WTC11 (cell line): Measurements from ENCODE around the gene STON2. TPM values are rescaled to one million over a fixed set of nuclear protein-coding genes. Genes with fewer than 3 reads are reported as not detected.
"Not testable (repeated sequence)": the region's sequence is repeated elsewhere in the genome, so short reads cannot be mapped to it uniquely, and the experiment has no call there.

Source experiments
- ATAC-seq: fragments of 200-7000 bp; cut with Tn5 transposase; 2 replicates; pipeline ENCODE4 v1.10.0; 2021; ENCODE audit warnings: mild to moderate bottlenecking, moderate library complexity
- CTCF ChIA-PET: fragments of 300-600 bp; sonication (Branson Sonifier 250); formaldehyde crosslinking; loops from one replicate; lab custom pipeline; 2021; ENCODE audit warnings: antibody characterized with exemption; lab: Charles Lee
- POLR2A ChIA-PET: fragments of 350-600 bp; sonication (Branson Sonifier 250); formaldehyde crosslinking; loops from one replicate; lab custom pipeline; 2021; ENCODE audit warnings: antibody characterized with exemption; lab: Charles Lee
- DNase-seq: peaks from one replicate; pipeline ENCODE4 v3.0.0; 2021; ENCODE audit warnings: low spot score
- H3K27ac Mint-ChIP-seq: 2 replicates; pipeline ENCODE4 v1.8.0; 2021; ENCODE audit warnings: mixed read lengths
- H3K27me3 Mint-ChIP-seq: 2 replicates; pipeline ENCODE4 v1.8.0; 2021; ENCODE audit warnings: low read depth, mild to moderate bottlenecking, moderate library complexity, mixed read lengths
- H3K36me3 Mint-ChIP-seq: 2 replicates; pipeline ENCODE4 v1.8.0; 2021; ENCODE audit warnings: mixed read lengths
- H3K4me1 Mint-ChIP-seq: 2 replicates; pipeline ENCODE4 v1.8.0; 2022; ENCODE audit warnings: mixed read lengths
- H3K4me3 Mint-ChIP-seq: 2 replicates; pipeline ENCODE4 v1.8.0; 2021; ENCODE audit warnings: mild to moderate bottlenecking, moderate library complexity, mixed read lengths
- H3K9me3 Mint-ChIP-seq: 2 replicates; pipeline ENCODE4 v1.8.0; 2021; ENCODE audit warnings: mixed read lengths
- ETV6 ChIP-seq: sonication (generic); formaldehyde crosslinking; IDR thresholded peaks from 2 replicates; pipeline ENCODE4 v1.8.1; 2022; ENCODE audit warnings: mild to moderate bottlenecking, missing genetic modification reagents
- FOXK1 ChIP-seq: sonication (generic); formaldehyde crosslinking; IDR thresholded peaks from 2 replicates; pipeline ENCODE4 v1.8.0; 2022; ENCODE audit warnings: mild to moderate bottlenecking, moderate library complexity, missing genetic modification reagents
- GABPB1 ChIP-seq: sonication (generic); formaldehyde crosslinking; IDR thresholded peaks from 2 replicates; pipeline ENCODE4 v1.8.1; 2023; ENCODE audit warnings: mild to moderate bottlenecking, missing genetic modification reagents
- HMGA2 ChIP-seq: fragments of 250-450 bp; sonication (Bioruptor Pico); IDR thresholded peaks from 2 replicates; pipeline ENCODE4 v1.4.0; 2021; ENCODE audit warnings: mild to moderate bottlenecking, moderate library complexity
- MXD4 ChIP-seq: fragments of 250-450 bp; sonication (Bioruptor Pico); IDR thresholded peaks from 2 replicates; pipeline ENCODE4 v1.8.0; 2021; ENCODE audit warnings: mild to moderate bottlenecking, moderate library complexity, borderline replicate concordance
- NFATC4 ChIP-seq: fragments of 250-450 bp; sonication (Bioruptor Pico); IDR thresholded peaks from 2 replicates; pipeline ENCODE4 v1.9.0; 2021; ENCODE audit warnings: mild to moderate bottlenecking
- NFE2L1 ChIP-seq: sonication (generic); formaldehyde crosslinking; IDR thresholded peaks from 2 replicates; pipeline ENCODE4 v1.8.1; 2023; ENCODE audit warnings: missing genetic modification reagents
- NFYB ChIP-seq: sonication (generic); formaldehyde crosslinking; conservative IDR thresholded peaks from 2 replicates; pipeline ENCODE4 v1.8.0; 2022; ENCODE audit warnings: low read depth, missing genetic modification reagents
- SMAD3 ChIP-seq: sonication (generic); formaldehyde crosslinking; IDR thresholded peaks from 2 replicates; pipeline ENCODE4 v1.8.0; 2022; ENCODE audit warnings: missing genetic modification reagents, mild to moderate bottlenecking, borderline replicate concordance
- SMAD4 ChIP-seq: sonication (generic); formaldehyde crosslinking; IDR thresholded peaks from 2 replicates; pipeline ENCODE4 v1.8.0; 2022; ENCODE audit warnings: mild to moderate bottlenecking, missing genetic modification reagents
- TEAD4 ChIP-seq: sonication (generic); formaldehyde crosslinking; IDR thresholded peaks from 2 replicates; pipeline ENCODE4 v1.8.0; 2022; ENCODE audit warnings: mild to moderate bottlenecking, missing genetic modification reagents
- TP53 ChIP-seq: sonication (generic); formaldehyde crosslinking; IDR thresholded peaks from 2 replicates; pipeline ENCODE4 v1.8.1; 2023; ENCODE audit warnings: mild to moderate bottlenecking, missing genetic modification reagents
- ZNF263 ChIP-seq: sonication (generic); formaldehyde crosslinking; IDR thresholded peaks from 2 replicates; pipeline ENCODE4 v1.8.1; 2022; ENCODE audit warnings: low read depth, mild to moderate bottlenecking, moderate library complexity, missing genetic modification reagents
- ZNF317 ChIP-seq: sonication (generic); formaldehyde crosslinking; IDR thresholded peaks from 2 replicates; pipeline ENCODE4 v1.8.1; 2023; ENCODE audit warnings: low read depth, mild to moderate bottlenecking, moderate library complexity, missing genetic modification reagents, borderline replicate concordance
- total RNA-seq: library from RNA; stranded (reverse); gene quantifications from 3 replicates; pipeline ENCODE4 v1.2.3, GENCODE V29; 2021
- TF ChIP-seq, protein P1 (sequence below): sonication (generic); formaldehyde crosslinking; IDR thresholded peaks from 2 replicates; pipeline ENCODE4 v1.8.0; 2023; ENCODE audit warnings: missing genetic modification reagents
- TF ChIP-seq, protein P2 (sequence below): sonication (generic); formaldehyde crosslinking; IDR thresholded peaks from 2 replicates; pipeline ENCODE4 v1.8.1; 2022; ENCODE audit warnings: low read depth, missing genetic modification reagents, borderline replicate concordance
- TF ChIP-seq, protein P3 (sequence below): sonication (generic); formaldehyde crosslinking; IDR thresholded peaks from 2 replicates; pipeline ENCODE4 v1.8.0; 2023; ENCODE audit warnings: mild to moderate bottlenecking, missing genetic modification reagents
- TF ChIP-seq, protein P4 (sequence below): sonication (generic); formaldehyde crosslinking; IDR thresholded peaks from 2 replicates; pipeline ENCODE4 v1.8.1; 2023; ENCODE audit warnings: mild to moderate bottlenecking, missing genetic modification reagents
- TF ChIP-seq, protein P5 (sequence below): sonication (generic); formaldehyde crosslinking; IDR thresholded peaks from 2 replicates; pipeline ENCODE4 v1.8.1; 2023; ENCODE audit warnings: mild to moderate bottlenecking, missing genetic modification reagents, borderline replicate concordance
- TF ChIP-seq, protein P6 (sequence below): sonication (generic); formaldehyde crosslinking; IDR thresholded peaks from 2 replicates; pipeline ENCODE4 v1.8.1; 2022; ENCODE audit warnings: low read depth, mild to moderate bottlenecking, moderate library complexity, missing genetic modification reagents, borderline replicate concordance

STON2 gene
- total RNA-seq, 1 experiment from 2014 or later, result 69.2 TPM

DNA sequence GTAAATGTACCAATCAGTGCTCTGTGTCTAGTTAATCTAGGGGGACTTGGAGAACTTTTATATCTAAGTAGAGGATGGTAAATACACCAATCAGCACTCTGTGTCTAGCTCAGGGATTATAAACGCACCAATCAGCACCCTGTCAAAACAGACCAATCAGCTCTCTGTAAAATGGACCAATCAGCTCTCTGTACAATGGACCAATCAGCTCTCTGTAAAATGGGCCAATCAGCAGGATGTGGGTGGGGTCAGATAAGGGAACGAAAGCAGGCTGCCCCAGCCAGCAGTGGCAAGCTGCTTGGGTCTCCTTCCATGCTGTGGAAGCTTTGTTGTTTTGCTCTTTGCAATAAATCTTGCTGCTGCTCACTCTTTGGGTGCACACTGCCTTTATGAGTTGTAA lies 163.3 kb downstream of the STON2 start:
- 0 out of 2 replicates have a peak, but pooled peaks have one; percentile 21 for TF ChIP-seq NFYB (CRISPR knock-in tag)
- H3K27ac Mint-ChIP-seq, ATAC-seq, H3K4me3 Mint-ChIP-seq, CTCF ChIA-PET, H3K36me3 Mint-ChIP-seq, H3K4me1 Mint-ChIP-seq, DNase-seq, H3K27me3 Mint-ChIP-seq: not testable (repeated sequence)
- POLR2A ChIA-PET, result interaction anchor here (1.1 kb wide), 1 partner anchor 16 kb away, joined by 4 read pairs; the partner anchor contains the start of gene GTF2A1
- peaks cover 23% of the 10 kb centered on the region for H3K9me3 Mint-ChIP-seq

DNA sequence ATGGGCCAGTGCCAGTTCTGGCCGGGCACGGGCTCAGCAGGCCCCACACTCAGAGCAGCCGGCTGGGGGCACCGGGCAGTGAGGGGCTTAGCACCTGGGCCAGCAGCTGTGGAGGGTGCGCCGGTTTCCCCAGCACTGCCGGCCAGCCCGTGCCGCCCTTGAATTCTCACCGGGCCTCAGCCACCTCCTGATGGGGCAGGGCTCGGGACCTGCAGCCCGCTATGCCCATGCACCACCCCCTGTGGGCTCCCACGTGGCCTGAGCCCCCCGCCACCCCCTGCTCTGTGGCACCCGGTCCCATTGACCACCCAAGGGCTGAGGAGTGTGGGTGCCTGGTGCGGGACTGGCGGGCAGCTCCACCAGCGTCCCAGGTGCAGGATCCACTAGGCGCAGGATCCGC lies 164.0 kb downstream of the STON2 start:
- peaks cover 3% of the 10 kb centered on the region for H3K36me3 Mint-ChIP-seq
- no peak overlapping the region for H3K4me3 Mint-ChIP-seq
- H3K4me1 Mint-ChIP-seq, result peaks cover 11% of the 10 kb centered on the region
- ChIA-PET POLR2A (no interaction called here), CTCF (no interaction called here)
- H3K27ac Mint-ChIP-seq, result no peak overlapping the region
- peaks cover 2% of the 10 kb centered on the region for H3K27me3 Mint-ChIP-seq
- DNase-seq, result no peak
- no peak for ATAC-seq
- H3K9me3 Mint-ChIP-seq, result peaks cover 22% of the 10 kb centered on the region
- TF ChIP-seq HMGA2 (CRISPR knock-in tag) (no peak), SMAD3 (CRISPR knock-in tag) (no peak), NFE2L1 (no peak), ZNF317 (CRISPR knock-in tag) (no peak), GABPB1 (CRISPR knock-in tag) (no peak), TEAD4 (no peak), ZNF263 (CRISPR knock-in tag) (no peak), FOXK1 (CRISPR knock-in tag) (no peak), SMAD4 (CRISPR knock-in tag) (no peak)
- TF ChIP-seq, protein P1, sequence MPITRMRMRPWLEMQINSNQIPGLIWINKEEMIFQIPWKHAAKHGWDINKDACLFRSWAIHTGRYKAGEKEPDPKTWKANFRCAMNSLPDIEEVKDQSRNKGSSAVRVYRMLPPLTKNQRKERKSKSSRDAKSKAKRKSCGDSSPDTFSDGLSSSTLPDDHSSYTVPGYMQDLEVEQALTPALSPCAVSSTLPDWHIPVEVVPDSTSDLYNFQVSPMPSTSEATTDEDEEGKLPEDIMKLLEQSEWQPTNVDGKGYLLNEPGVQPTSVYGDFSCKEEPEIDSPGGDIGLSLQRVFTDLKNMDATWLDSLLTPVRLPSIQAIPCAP (CRISPR knock-in tag), result no peak
- TF ChIP-seq, protein P2, sequence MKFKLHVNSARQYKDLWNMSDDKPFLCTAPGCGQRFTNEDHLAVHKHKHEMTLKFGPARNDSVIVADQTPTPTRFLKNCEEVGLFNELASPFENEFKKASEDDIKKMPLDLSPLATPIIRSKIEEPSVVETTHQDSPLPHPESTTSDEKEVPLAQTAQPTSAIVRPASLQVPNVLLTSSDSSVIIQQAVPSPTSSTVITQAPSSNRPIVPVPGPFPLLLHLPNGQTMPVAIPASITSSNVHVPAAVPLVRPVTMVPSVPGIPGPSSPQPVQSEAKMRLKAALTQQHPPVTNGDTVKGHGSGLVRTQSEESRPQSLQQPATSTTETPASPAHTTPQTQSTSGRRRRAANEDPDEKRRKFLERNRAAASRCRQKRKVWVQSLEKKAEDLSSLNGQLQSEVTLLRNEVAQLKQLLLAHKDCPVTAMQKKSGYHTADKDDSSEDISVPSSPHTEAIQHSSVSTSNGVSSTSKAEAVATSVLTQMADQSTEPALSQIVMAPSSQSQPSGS (CRISPR knock-in tag), result no peak
- TF ChIP-seq, protein P3, sequence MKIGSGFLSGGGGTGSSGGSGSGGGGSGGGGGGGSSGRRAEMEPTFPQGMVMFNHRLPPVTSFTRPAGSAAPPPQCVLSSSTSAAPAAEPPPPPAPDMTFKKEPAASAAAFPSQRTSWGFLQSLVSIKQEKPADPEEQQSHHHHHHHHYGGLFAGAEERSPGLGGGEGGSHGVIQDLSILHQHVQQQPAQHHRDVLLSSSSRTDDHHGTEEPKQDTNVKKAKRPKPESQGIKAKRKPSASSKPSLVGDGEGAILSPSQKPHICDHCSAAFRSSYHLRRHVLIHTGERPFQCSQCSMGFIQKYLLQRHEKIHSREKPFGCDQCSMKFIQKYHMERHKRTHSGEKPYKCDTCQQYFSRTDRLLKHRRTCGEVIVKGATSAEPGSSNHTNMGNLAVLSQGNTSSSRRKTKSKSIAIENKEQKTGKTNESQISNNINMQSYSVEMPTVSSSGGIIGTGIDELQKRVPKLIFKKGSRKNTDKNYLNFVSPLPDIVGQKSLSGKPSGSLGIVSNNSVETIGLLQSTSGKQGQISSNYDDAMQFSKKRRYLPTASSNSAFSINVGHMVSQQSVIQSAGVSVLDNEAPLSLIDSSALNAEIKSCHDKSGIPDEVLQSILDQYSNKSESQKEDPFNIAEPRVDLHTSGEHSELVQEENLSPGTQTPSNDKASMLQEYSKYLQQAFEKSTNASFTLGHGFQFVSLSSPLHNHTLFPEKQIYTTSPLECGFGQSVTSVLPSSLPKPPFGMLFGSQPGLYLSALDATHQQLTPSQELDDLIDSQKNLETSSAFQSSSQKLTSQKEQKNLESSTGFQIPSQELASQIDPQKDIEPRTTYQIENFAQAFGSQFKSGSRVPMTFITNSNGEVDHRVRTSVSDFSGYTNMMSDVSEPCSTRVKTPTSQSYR (CRISPR knock-in tag), result no peak

DNA sequence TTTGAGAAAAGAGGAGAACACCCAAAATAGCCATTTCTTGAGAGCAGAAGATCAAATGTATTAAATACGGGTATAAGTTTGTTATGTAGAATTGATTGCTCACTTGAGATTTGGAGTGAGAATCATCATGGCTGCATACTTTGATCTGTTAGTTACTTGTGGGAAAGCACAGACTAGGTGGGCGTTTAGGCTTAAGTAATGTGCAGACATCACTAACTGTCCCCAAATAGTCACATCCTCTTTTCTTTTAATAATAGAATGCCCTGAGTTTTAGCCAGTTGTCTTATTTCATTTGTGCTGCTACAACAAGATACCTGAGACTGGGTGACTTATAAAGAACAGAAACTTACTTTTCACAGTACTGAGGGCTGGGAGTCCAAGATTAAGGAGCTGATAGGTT lies 165.0 kb downstream of the STON2 start:
- no peak overlapping the region for H3K27ac Mint-ChIP-seq
- ChIA-PET POLR2A (no interaction called here), CTCF (no interaction called here)
- H3K4me1 Mint-ChIP-seq, result peaks cover 11% of the 10 kb centered on the region
- no peaks in the 10 kb centered on the region; the same call in none of the 2 replicates for H3K27me3 Mint-ChIP-seq
- DNase-seq, result no peak
- ATAC-seq, result no peak
- H3K4me3 Mint-ChIP-seq, result no peak overlapping the region
- peaks cover 6% of the 10 kb centered on the region for H3K36me3 Mint-ChIP-seq
- H3K9me3 Mint-ChIP-seq, result peaks cover 32% of the 10 kb centered on the region
- TF ChIP-seq, protein P4, sequence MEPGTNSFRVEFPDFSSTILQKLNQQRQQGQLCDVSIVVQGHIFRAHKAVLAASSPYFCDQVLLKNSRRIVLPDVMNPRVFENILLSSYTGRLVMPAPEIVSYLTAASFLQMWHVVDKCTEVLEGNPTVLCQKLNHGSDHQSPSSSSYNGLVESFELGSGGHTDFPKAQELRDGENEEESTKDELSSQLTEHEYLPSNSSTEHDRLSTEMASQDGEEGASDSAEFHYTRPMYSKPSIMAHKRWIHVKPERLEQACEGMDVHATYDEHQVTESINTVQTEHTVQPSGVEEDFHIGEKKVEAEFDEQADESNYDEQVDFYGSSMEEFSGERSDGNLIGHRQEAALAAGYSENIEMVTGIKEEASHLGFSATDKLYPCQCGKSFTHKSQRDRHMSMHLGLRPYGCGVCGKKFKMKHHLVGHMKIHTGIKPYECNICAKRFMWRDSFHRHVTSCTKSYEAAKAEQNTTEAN (CRISPR knock-in tag), result no peak
- TF ChIP-seq, protein P5, sequence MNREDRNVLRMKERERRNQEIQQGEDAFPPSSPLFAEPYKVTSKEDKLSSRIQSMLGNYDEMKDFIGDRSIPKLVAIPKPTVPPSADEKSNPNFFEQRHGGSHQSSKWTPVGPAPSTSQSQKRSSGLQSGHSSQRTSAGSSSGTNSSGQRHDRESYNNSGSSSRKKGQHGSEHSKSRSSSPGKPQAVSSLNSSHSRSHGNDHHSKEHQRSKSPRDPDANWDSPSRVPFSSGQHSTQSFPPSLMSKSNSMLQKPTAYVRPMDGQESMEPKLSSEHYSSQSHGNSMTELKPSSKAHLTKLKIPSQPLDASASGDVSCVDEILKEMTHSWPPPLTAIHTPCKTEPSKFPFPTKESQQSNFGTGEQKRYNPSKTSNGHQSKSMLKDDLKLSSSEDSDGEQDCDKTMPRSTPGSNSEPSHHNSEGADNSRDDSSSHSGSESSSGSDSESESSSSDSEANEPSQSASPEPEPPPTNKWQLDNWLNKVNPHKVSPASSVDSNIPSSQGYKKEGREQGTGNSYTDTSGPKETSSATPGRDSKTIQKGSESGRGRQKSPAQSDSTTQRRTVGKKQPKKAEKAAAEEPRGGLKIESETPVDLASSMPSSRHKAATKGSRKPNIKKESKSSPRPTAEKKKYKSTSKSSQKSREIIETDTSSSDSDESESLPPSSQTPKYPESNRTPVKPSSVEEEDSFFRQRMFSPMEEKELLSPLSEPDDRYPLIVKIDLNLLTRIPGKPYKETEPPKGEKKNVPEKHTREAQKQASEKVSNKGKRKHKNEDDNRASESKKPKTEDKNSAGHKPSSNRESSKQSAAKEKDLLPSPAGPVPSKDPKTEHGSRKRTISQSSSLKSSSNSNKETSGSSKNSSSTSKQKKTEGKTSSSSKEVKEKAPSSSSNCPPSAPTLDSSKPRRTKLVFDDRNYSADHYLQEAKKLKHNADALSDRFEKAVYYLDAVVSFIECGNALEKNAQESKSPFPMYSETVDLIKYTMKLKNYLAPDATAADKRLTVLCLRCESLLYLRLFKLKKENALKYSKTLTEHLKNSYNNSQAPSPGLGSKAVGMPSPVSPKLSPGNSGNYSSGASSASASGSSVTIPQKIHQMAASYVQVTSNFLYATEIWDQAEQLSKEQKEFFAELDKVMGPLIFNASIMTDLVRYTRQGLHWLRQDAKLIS (CRISPR knock-in tag), result no peak
- TF ChIP-seq, protein P1 (CRISPR knock-in tag), result no peak
- TF ChIP-seq, protein P6, sequence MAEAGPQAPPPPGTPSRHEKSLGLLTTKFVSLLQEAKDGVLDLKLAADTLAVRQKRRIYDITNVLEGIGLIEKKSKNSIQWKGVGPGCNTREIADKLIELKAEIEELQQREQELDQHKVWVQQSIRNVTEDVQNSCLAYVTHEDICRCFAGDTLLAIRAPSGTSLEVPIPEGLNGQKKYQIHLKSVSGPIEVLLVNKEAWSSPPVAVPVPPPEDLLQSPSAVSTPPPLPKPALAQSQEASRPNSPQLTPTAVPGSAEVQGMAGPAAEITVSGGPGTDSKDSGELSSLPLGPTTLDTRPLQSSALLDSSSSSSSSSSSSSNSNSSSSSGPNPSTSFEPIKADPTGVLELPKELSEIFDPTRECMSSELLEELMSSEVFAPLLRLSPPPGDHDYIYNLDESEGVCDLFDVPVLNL (CRISPR knock-in tag), result no peak
- no peak for TF ChIP-seq MXD4 (CRISPR knock-in tag)
- no peak for TF ChIP-seq NFATC4 (CRISPR knock-in tag)
- TF ChIP-seq TP53 (CRISPR knock-in tag), result no peak
- no peak for TF ChIP-seq ETV6
